GM12878 (cell line): Measurements from ENCODE around the gene TCEAL1.

ENCODE experiments used
- CEBPB ChIP-seq, 2 experiments: fragments of 150-350 bp in 1 of 2; IDR thresholded peaks; 2 replicates each; pipeline ENCODE4 v1.6.1; 2012 to 2014; ENCODE audit warnings: low read depth in 2 of 2, low read length in 2 of 2, borderline replicate concordance in 1 of 2, inconsistent platforms in 1 of 2
- CTCF ChIP-seq, 3 experiments: IDR thresholded peaks in 2 of 3; conservative IDR thresholded peaks in 1 of 3; 2 replicates each; pipeline ENCODE4 v1.5.1; 2011; ENCODE audit warnings: low read depth in 3 of 3, low read length in 3 of 3, mild to moderate bottlenecking in 3 of 3, control low read depth in 2 of 3, moderate library complexity in 2 of 3, inconsistent platforms in 1 of 3, mixed read lengths in 1 of 3; ENCODE audit not compliant: control insufficient read depth in 2 of 3, insufficient read depth in 1 of 3; ENCODE audit errors: extremely low read depth in 1 of 3
- EGR1 ChIP-seq, 2 experiments: IDR thresholded peaks; 1 replicate in 1 of 2; 2 replicates in 1 of 2; pipeline ENCODE4 v1.6.1; 2011 to 2012; ENCODE audit warnings: low read depth in 2 of 2, low read length in 2 of 2, borderline replicate concordance in 1 of 2, mild to moderate bottlenecking in 1 of 2, moderate library complexity in 1 of 2
- HDAC2 ChIP-seq: fragments of 200-600 bp; sonication (generic); IDR thresholded peaks from 2 replicates; pipeline ENCODE4 v1.6.1; 2017
- RFX5 ChIP-seq: IDR thresholded peaks from 2 replicates; pipeline ENCODE4 v1.6.1; 2011; ENCODE audit warnings: low read depth, low read length, improper control_type of control experiment
- SPI1 ChIP-seq: IDR thresholded peaks from 2 replicates; pipeline ENCODE4 v1.6.1; 2011; ENCODE audit warnings: low read depth, mild to moderate bottlenecking, low read length, moderate library complexity, borderline replicate concordance; ENCODE audit not compliant: insufficient read depth
- YY1 ChIP-seq: IDR thresholded peaks from 2 replicates; pipeline ENCODE4 v1.6.1; 2011; ENCODE audit warnings: low read depth, mild to moderate bottlenecking, low read length
- TF ChIP-seq, protein P1 (sequence below): fragments of 450-650 bp; IDR thresholded peaks from 2 replicates; pipeline ENCODE4 v1.6.1; 2016; ENCODE audit warnings: mild to moderate bottlenecking

GRCh38 chrX:103629318-103630170, 769 bp downstream of the TCEAL1 start:
- TF ChIP-seq CEBPB (IDR thresholded peaks at IDR 0.05; ENCODE audit: borderline replicate concordance in 1 of 2, low read depth in 2 of 2, low read length in 2 of 2) = no peak
- no peak for TF ChIP-seq EGR1 (IDR thresholded peaks at IDR 0.05; ENCODE audit: borderline replicate concordance in 1 of 2, low read depth in 2 of 2, low read length in 2 of 2)
- TF ChIP-seq RFX5 = no peak
- no peak for TF ChIP-seq HDAC2
- TF ChIP-seq, protein P1, sequence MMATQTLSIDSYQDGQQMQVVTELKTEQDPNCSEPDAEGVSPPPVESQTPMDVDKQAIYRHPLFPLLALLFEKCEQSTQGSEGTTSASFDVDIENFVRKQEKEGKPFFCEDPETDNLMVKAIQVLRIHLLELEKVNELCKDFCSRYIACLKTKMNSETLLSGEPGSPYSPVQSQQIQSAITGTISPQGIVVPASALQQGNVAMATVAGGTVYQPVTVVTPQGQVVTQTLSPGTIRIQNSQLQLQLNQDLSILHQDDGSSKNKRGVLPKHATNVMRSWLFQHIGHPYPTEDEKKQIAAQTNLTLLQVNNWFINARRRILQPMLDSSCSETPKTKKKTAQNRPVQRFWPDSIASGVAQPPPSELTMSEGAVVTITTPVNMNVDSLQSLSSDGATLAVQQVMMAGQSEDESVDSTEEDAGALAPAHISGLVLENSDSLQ = peak; percentile 72
- no peak for TF ChIP-seq SPI1
- TF ChIP-seq YY1 = peak; percentile 54; the same call in 1 of the 2 replicates
- peak in 2 of 3 experiments; percentile 15 to 39; a peak in 2 of 6 replicates for TF ChIP-seq CTCF (IDR thresholded peaks at IDR 0.05 in 2 of 3, conservative IDR thresholded peaks at IDR 0.05 in 1 of 3; ENCODE audit: control insufficient read depth in 2 of 3, extremely low read depth in 1 of 3, insufficient read depth in 1 of 3, low read depth in 3 of 3, low read length in 3 of 3)
